HepG2 (cell line): ENCODE measurements around the gene STARD13. TPM values are rescaled to one million over a fixed set of nuclear protein-coding genes. Genes with fewer than 3 reads are reported as not detected.

Source experiments
- AKAP8 ChIP-seq: sonication (generic); formaldehyde crosslinking; IDR thresholded peaks from 2 replicates; pipeline ENCODE4 v1.5.1; 2020; ENCODE audit warnings: mild to moderate bottlenecking, missing genetic modification reagents
- JUND ChIP-seq: sonication (generic); formaldehyde crosslinking; IDR thresholded peaks from 2 replicates; pipeline ENCODE4 v1.8.0; 2022; ENCODE audit warnings: mild to moderate bottlenecking, missing genetic modification reagents
- NCOA5 ChIP-seq: sonication (generic); formaldehyde crosslinking; IDR thresholded peaks from 2 replicates; pipeline ENCODE4 v1.4.0; 2020; ENCODE audit warnings: missing genetic modification reagents
- NFIB ChIP-seq: sonication (generic); formaldehyde crosslinking; IDR thresholded peaks from 2 replicates; pipeline ENCODE4 v1.9.0; 2021; ENCODE audit warnings: missing genetic modification reagents, mild to moderate bottlenecking, borderline replicate concordance
- NRL ChIP-seq: sonication (generic); formaldehyde crosslinking; IDR thresholded peaks from 2 replicates; pipeline ENCODE4 v1.5.0; 2020; ENCODE audit warnings: missing genetic modification reagents, mild to moderate bottlenecking, moderate library complexity, borderline replicate concordance
- RCOR2 ChIP-seq: IDR thresholded peaks from 2 replicates; pipeline ENCODE4 v1.6.1; 2016; ENCODE audit warnings: missing biosample characterization, missing genetic modification reagents
- SP1 ChIP-seq, 2 experiments: fragments of 450-650 bp in 1 of 2; sonication (generic) in 1 of 2; formaldehyde crosslinking in 1 of 2; IDR thresholded peaks; 2 replicates each; pipeline versions ENCODE4 v1.4.0 to v1.6.1; 2016 to 2020; ENCODE audit warnings: missing genetic modification reagents in 1 of 2
- ZNF138 ChIP-seq: sonication (generic); formaldehyde crosslinking; IDR thresholded peaks from 2 replicates; pipeline ENCODE4 v1.5.0; 2020; ENCODE audit warnings: mild to moderate bottlenecking, low read depth, missing genetic modification reagents
- ZNF382 ChIP-seq: sonication (generic); formaldehyde crosslinking; IDR thresholded peaks from 2 replicates; pipeline ENCODE4 v1.5.0; 2020; ENCODE audit warnings: missing genetic modification reagents, mild to moderate bottlenecking, borderline replicate concordance
- ZNF7 ChIP-seq: IDR thresholded peaks from 2 replicates; pipeline ENCODE4 v1.6.1; 2016; ENCODE audit warnings: missing biosample characterization, missing genetic modification reagents
- ZNF703 ChIP-seq: sonication (generic); formaldehyde crosslinking; IDR thresholded peaks from 2 replicates; pipeline ENCODE4 v1.5.1; 2020; ENCODE audit warnings: missing genetic modification reagents, mild to moderate bottlenecking, moderate library complexity, borderline replicate concordance
- polyA plus RNA-seq, 8 experiments: library from polyadenylated mRNA; depleted of rRNA in 3 of 8; stranded (reverse) in 7 of 8; unstranded in 1 of 8; fragments of >200 nt; fragmentation: Illumina TruSeq in 4 of 8; extraction: Trizol in 4 of 8; gene quantifications; 2 replicates each; pipeline versions ENCODE4 v1.2.1 to v1.2.3, GENCODE V29; 2011 to 2016; ENCODE audit warnings: low read depth in 4 of 8, missing spikeins in 1 of 8, mixed read lengths in 1 of 8; ENCODE audit not compliant: insufficient read depth in 1 of 8
- total RNA-seq, 5 experiments: library from RNA; depleted of rRNA; stranded (reverse); fragments of >200 nt; fragmentation: Illumina TruSeq; extraction: Trizol; gene quantifications; 2 replicates each; pipeline ENCODE4 v1.2.3, GENCODE V29; 2016; ENCODE audit warnings: low read depth in 1 of 5
- TF ChIP-seq, protein P1 (sequence below): sonication (generic); formaldehyde crosslinking; IDR thresholded peaks from 2 replicates; pipeline ENCODE4 v1.4.0; 2020; ENCODE audit warnings: missing genetic modification reagents
- TF ChIP-seq, protein P2 (sequence below): sonication (generic); formaldehyde crosslinking; IDR thresholded peaks from 2 replicates; pipeline ENCODE4 v1.9.0; 2022; ENCODE audit warnings: missing genetic modification reagents, mild to moderate bottlenecking, borderline replicate concordance
- TF ChIP-seq, protein P3 (sequence below): IDR thresholded peaks from 2 replicates; pipeline ENCODE4 v1.6.1; 2016; ENCODE audit warnings: low read depth, missing genetic modification reagents, missing compliant biosample characterization
- TF ChIP-seq, protein P4 (sequence below): sonication (generic); formaldehyde crosslinking; IDR thresholded peaks from 2 replicates; pipeline ENCODE4 v1.4.0; 2020; ENCODE audit warnings: missing genetic modification reagents
- TF ChIP-seq, protein P5 (sequence below): IDR thresholded peaks from 2 replicates; pipeline ENCODE4 v1.6.1; 2018; ENCODE audit warnings: missing genetic modification reagents

STARD13 gene
- total and polyA plus RNA-seq, 2 of the 13 experiments (the other 11 are each of a cell fraction or from before 2014, with no cell fraction given), result 12.8 to 14.3 TPM

DNA sequence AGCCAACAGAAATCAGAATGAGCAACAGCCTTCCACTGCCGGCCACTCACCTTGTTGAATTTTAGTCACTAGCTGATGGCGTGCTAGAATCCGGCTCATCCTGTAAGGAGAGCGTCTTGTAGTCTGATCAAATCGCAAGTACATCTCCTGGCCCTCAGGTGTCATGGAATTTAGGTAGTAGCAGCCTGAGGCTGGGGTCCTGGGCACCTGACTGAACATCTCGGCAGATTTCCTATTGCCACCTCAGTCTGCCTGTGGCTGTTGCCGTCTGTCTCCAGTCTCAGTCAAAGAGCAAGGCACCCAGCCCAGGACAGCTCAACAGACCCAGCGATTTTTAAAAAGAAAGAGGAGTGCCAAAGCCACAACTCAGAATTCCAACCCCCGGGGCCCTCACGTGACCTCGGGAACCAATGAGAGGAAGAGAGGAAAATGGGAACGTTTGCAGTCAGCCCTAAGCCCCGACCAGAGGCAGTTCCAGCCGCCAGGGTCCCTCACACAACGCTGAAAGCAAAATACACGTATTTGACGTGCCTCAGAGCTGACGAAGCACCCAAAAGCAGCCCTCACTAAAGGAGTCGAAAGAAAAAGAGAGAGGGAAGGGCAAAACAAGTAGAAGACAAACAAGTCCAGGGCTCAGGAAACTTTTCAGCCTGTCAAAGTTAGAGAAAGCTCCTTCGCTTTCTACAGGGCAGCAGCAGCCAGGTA is at the start of gene STARD13 (continued):
- TF ChIP-seq, protein P1, sequence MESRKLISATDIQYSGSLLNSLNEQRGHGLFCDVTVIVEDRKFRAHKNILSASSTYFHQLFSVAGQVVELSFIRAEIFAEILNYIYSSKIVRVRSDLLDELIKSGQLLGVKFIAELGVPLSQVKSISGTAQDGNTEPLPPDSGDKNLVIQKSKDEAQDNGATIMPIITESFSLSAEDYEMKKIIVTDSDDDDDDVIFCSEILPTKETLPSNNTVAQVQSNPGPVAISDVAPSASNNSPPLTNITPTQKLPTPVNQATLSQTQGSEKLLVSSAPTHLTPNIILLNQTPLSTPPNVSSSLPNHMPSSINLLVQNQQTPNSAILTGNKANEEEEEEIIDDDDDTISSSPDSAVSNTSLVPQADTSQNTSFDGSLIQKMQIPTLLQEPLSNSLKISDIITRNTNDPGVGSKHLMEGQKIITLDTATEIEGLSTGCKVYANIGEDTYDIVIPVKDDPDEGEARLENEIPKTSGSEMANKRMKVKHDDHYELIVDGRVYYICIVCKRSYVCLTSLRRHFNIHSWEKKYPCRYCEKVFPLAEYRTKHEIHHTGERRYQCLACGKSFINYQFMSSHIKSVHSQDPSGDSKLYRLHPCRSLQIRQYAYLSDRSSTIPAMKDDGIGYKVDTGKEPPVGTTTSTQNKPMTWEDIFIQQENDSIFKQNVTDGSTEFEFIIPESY (CRISPR knock-in tag), result no peak
- TF ChIP-seq ZNF382 (CRISPR knock-in tag) (no peak), RCOR2 (CRISPR knock-in tag) (no peak), AKAP8 (CRISPR knock-in tag) (0 out of 2 replicates have a peak, but pooled peaks have one; percentile 15), NRL (CRISPR knock-in tag) (no peak), JUND (CRISPR knock-in tag) (no peak), ZNF703 (CRISPR knock-in tag) (no peak), NFIB (no peak), ZNF7 (CRISPR knock-in tag) (no peak), ZNF138 (CRISPR knock-in tag) (no peak), NCOA5 (CRISPR knock-in tag) (no peak), SP1 (IDR thresholded peaks at IDR 0.05) (no peak), SP1 (CRISPR knock-in tag; IDR thresholded peaks at IDR 0.05) (no peak)
- TF ChIP-seq, protein P2, sequence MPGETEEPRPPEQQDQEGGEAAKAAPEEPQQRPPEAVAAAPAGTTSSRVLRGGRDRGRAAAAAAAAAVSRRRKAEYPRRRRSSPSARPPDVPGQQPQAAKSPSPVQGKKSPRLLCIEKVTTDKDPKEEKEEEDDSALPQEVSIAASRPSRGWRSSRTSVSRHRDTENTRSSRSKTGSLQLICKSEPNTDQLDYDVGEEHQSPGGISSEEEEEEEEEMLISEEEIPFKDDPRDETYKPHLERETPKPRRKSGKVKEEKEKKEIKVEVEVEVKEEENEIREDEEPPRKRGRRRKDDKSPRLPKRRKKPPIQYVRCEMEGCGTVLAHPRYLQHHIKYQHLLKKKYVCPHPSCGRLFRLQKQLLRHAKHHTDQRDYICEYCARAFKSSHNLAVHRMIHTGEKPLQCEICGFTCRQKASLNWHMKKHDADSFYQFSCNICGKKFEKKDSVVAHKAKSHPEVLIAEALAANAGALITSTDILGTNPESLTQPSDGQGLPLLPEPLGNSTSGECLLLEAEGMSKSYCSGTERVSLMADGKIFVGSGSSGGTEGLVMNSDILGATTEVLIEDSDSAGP (CRISPR knock-in tag), result peak; percentile 31; the same call in 1 of the 2 replicates
- TF ChIP-seq, protein P3, sequence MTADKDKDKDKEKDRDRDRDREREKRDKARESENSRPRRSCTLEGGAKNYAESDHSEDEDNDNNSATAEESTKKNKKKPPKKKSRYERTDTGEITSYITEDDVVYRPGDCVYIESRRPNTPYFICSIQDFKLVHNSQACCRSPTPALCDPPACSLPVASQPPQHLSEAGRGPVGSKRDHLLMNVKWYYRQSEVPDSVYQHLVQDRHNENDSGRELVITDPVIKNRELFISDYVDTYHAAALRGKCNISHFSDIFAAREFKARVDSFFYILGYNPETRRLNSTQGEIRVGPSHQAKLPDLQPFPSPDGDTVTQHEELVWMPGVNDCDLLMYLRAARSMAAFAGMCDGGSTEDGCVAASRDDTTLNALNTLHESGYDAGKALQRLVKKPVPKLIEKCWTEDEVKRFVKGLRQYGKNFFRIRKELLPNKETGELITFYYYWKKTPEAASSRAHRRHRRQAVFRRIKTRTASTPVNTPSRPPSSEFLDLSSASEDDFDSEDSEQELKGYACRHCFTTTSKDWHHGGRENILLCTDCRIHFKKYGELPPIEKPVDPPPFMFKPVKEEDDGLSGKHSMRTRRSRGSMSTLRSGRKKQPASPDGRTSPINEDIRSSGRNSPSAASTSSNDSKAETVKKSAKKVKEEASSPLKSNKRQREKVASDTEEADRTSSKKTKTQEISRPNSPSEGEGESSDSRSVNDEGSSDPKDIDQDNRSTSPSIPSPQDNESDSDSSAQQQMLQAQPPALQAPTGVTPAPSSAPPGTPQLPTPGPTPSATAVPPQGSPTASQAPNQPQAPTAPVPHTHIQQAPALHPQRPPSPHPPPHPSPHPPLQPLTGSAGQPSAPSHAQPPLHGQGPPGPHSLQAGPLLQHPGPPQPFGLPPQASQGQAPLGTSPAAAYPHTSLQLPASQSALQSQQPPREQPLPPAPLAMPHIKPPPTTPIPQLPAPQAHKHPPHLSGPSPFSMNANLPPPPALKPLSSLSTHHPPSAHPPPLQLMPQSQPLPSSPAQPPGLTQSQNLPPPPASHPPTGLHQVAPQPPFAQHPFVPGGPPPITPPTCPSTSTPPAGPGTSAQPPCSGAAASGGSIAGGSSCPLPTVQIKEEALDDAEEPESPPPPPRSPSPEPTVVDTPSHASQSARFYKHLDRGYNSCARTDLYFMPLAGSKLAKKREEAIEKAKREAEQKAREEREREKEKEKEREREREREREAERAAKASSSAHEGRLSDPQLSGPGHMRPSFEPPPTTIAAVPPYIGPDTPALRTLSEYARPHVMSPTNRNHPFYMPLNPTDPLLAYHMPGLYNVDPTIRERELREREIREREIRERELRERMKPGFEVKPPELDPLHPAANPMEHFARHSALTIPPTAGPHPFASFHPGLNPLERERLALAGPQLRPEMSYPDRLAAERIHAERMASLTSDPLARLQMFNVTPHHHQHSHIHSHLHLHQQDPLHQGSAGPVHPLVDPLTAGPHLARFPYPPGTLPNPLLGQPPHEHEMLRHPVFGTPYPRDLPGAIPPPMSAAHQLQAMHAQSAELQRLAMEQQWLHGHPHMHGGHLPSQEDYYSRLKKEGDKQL (CRISPR knock-in tag), result no peak
- TF ChIP-seq, protein P4, sequence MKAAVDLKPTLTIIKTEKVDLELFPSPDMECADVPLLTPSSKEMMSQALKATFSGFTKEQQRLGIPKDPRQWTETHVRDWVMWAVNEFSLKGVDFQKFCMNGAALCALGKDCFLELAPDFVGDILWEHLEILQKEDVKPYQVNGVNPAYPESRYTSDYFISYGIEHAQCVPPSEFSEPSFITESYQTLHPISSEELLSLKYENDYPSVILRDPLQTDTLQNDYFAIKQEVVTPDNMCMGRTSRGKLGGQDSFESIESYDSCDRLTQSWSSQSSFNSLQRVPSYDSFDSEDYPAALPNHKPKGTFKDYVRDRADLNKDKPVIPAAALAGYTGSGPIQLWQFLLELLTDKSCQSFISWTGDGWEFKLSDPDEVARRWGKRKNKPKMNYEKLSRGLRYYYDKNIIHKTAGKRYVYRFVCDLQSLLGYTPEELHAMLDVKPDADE (CRISPR knock-in tag), result no peak
- TF ChIP-seq, protein P5, sequence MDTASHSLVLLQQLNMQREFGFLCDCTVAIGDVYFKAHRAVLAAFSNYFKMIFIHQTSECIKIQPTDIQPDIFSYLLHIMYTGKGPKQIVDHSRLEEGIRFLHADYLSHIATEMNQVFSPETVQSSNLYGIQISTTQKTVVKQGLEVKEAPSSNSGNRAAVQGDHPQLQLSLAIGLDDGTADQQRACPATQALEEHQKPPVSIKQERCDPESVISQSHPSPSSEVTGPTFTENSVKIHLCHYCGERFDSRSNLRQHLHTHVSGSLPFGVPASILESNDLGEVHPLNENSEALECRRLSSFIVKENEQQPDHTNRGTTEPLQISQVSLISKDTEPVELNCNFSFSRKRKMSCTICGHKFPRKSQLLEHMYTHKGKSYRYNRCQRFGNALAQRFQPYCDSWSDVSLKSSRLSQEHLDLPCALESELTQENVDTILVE (CRISPR knock-in tag), result no peak
